Trophoblast cell (in vitro differentiated cells and primary cell): ENCODE measurements around the gene WDR31.

Experiments
- DNase-seq, 2 donors: peaks; one replicate each; pipeline ENCODE4 v3.0.0-alpha.2; 2016
- H2AFZ ChIP-seq: 2 replicates; pipeline ENCODE4 v1.6.1; 2013; ENCODE audit warnings: low read length, moderate library complexity, mild to moderate bottlenecking; ENCODE audit not compliant: insufficient read depth, poor library complexity
- H2AK5ac ChIP-seq: 2 replicates; pipeline ENCODE4 v1.6.1; 2013; ENCODE audit warnings: mild to moderate bottlenecking, low read length
- H2BK120ac ChIP-seq: 2 replicates; pipeline ENCODE4 v1.6.1; 2013; ENCODE audit warnings: low read length, mild to moderate bottlenecking, moderate library complexity; ENCODE audit not compliant: insufficient read depth, poor library complexity
- H2BK12ac ChIP-seq: 2 replicates; pipeline ENCODE4 v1.6.1; 2013; ENCODE audit warnings: mild to moderate bottlenecking, low read length, moderate library complexity
- H2BK5ac ChIP-seq: 2 replicates; pipeline ENCODE4 v1.6.1; 2013; ENCODE audit warnings: low read length, low read depth, moderate library complexity, mild to moderate bottlenecking; ENCODE audit not compliant: poor library complexity
- H3K14ac ChIP-seq: 2 replicates; pipeline ENCODE4 v1.6.1; 2013; ENCODE audit warnings: mild to moderate bottlenecking, low read length
- H3K18ac ChIP-seq: 2 replicates; pipeline ENCODE4 v1.6.1; 2013; ENCODE audit warnings: mild to moderate bottlenecking, low read length
- H3K23ac ChIP-seq: 2 replicates; pipeline ENCODE4 v1.6.1; 2013; ENCODE audit warnings: low read length
- H3K27ac ChIP-seq: 2 replicates; pipeline ENCODE4 v1.5.1; 2013; ENCODE audit warnings: low read depth, mild to moderate bottlenecking, inconsistent platforms, low read length, moderate library complexity
- H3K27me3 ChIP-seq: 2 replicates; pipeline ENCODE4 v1.6.1; 2013; ENCODE audit warnings: inconsistent platforms, mild to moderate bottlenecking, low read length, moderate library complexity; ENCODE audit not compliant: insufficient read depth
- H3K36me3 ChIP-seq, 2 experiments: 1 replicate in 1 of 2; 2 replicates in 1 of 2; pipeline ENCODE4 v1.6.1; 2013; ENCODE audit warnings: low read length in 2 of 2, mild to moderate bottlenecking in 2 of 2, moderate library complexity in 1 of 2; ENCODE audit not compliant: insufficient read depth in 2 of 2, control insufficient read depth in 1 of 2
- H3K4ac ChIP-seq: 2 replicates; pipeline ENCODE4 v1.6.1; 2013; ENCODE audit warnings: low read depth, mild to moderate bottlenecking, low read length, moderate library complexity
- H3K4me1 ChIP-seq, 2 experiments: 1 replicate in 1 of 2; 2 replicates in 1 of 2; pipeline ENCODE4 v1.6.1; 2013; ENCODE audit warnings: low read length in 2 of 2, mild to moderate bottlenecking in 2 of 2, moderate library complexity in 1 of 2; ENCODE audit not compliant: insufficient read depth in 2 of 2, control insufficient read depth in 1 of 2
- H3K4me2 ChIP-seq: 2 replicates; pipeline ENCODE4 v1.6.1; 2013; ENCODE audit warnings: inconsistent platforms, mild to moderate bottlenecking, low read length, moderate library complexity
- H3K4me3 ChIP-seq: 2 replicates; pipeline ENCODE4 v1.5.1; 2013; ENCODE audit warnings: mild to moderate bottlenecking, low read depth, low read length, inconsistent platforms
- H3K79me1 ChIP-seq: one replicate; pipeline ENCODE4 v1.6.1; 2013; ENCODE audit warnings: low read length
- H3K79me2 ChIP-seq: 2 replicates; pipeline ENCODE4 v1.6.1; 2013; ENCODE audit warnings: low read length, mild to moderate bottlenecking; ENCODE audit not compliant: control insufficient read depth, insufficient read depth, poor library complexity
- H3K9ac ChIP-seq: 2 replicates; pipeline ENCODE4 v1.6.1; 2013; ENCODE audit warnings: mild to moderate bottlenecking, low read length
- H3K9me3 ChIP-seq: 2 replicates; pipeline ENCODE4 v1.6.1; 2013; ENCODE audit warnings: low read depth, mild to moderate bottlenecking, control low read depth, inconsistent platforms, low read length; ENCODE audit not compliant: insufficient read depth
- H4K12ac ChIP-seq: 2 replicates; pipeline ENCODE4 v1.6.1; 2013; ENCODE audit warnings: low read depth, mild to moderate bottlenecking, low read length, moderate library complexity
- H4K8ac ChIP-seq: 2 replicates; pipeline ENCODE4 v1.6.1; 2013; ENCODE audit warnings: low read depth, mild to moderate bottlenecking, low read length, moderate library complexity
- H4K91ac ChIP-seq: one replicate; pipeline ENCODE4 v1.6.1; 2013; ENCODE audit warnings: low read depth, mild to moderate bottlenecking, low read length, moderate library complexity
- WGBS: extraction: QIAGEN DNeasy Blood & Tissue Kit; methylation state at CpG from one replicate; pipeline ENCODE4 v1.1.7; 2013; ENCODE audit warnings: missing lambda C conversion rate; ENCODE audit not compliant: insufficient read length, insufficient coverage; ENCODE audit errors: extremely low coverage; 5-methylcytosine and 5-hydroxymethylcytosine counted together

WDR31 gene

DNA sequence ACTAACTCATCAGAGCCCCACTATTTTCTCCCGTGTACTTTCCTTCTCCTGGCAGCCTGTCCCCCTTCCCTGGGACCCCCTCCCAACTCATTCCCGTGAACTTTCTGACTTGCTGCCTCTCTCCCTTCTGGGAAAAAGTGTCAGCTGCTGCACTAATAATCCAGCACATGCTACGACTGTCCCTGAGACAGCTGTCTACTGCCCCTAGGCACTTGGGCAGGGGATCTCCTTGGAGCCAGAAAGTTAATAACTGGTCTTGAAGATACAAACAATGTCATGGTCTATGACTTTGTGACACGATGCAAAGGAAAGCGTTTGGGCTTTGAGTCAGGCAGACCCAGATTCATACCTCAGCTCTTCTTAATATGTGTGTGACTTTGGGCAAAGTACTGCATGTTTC lies 26.8 kb downstream of the WDR31 start:
- Histone ChIP-seq H3K9me3 (no peaks in the 10 kb centered on the region), H3K4me1 (no peaks in the 10 kb centered on the region), H3K36me3 (no peaks in the 10 kb centered on the region), H2BK12ac (no peak overlapping the region), H3K18ac (no peak overlapping the region), H3K9ac (peak overlapping the region; percentile 2), H3K4me2 (no peak overlapping the region), H4K12ac (no peak overlapping the region), H2AFZ (no peak overlapping the region), H2BK120ac (no peak overlapping the region), H3K79me1 (no peaks in the 10 kb centered on the region), H3K27me3 (no peaks in the 10 kb centered on the region), H2AK5ac (no peak overlapping the region), H3K4ac (no peak overlapping the region), H4K8ac (no peak overlapping the region), H3K14ac (no peak overlapping the region), H2BK5ac (no peak overlapping the region), H4K91ac (no peak overlapping the region), H3K27ac (no peak overlapping the region), H3K79me2 (no peaks in the 10 kb centered on the region), H3K4me3 (no peak overlapping the region), H3K23ac (no peak overlapping the region)
- no peak for DNase-seq
- no CpG with 5 or more reads among the region's 5 CpGs for WGBS

DNA sequence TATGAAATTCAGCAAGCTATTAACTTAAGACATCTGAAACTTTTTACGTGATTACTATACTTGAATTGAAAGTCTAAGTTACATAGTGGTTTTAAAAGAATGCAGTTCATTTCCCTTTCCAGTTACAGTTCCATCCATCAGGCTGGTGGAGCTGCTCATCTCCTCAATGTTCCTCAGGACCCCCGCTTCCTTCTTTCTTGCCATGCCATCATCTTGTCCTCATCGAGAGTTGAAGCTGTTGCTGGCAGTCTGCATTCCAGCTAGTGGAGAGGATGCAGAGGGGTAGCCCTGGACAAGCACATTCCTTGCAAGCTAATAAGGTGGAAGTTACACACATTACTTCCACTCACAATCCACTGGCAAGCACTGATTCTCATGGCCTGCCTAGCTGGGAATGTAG lies 28.1 kb downstream of the WDR31 start:
- no peaks in the 10 kb centered on the region for H3K4me1 ChIP-seq
- no peak overlapping the region for H3K9ac ChIP-seq
- no CpG with 5 or more reads among the region's 3 CpGs for WGBS
- H2BK5ac ChIP-seq: no peak overlapping the region
- H2AK5ac ChIP-seq: no peak overlapping the region
- no peak overlapping the region for H3K18ac ChIP-seq
- H3K27ac ChIP-seq: no peak overlapping the region
- H2BK12ac ChIP-seq: no peak overlapping the region
- H3K4me3 ChIP-seq: no peak overlapping the region
- H4K12ac ChIP-seq: no peak overlapping the region
- no peaks in the 10 kb centered on the region for H3K27me3 ChIP-seq
- no peak overlapping the region for H3K4me2 ChIP-seq
- no peak overlapping the region for H2BK120ac ChIP-seq
- H2AFZ ChIP-seq: no peak overlapping the region
- H3K79me2 ChIP-seq: no peaks in the 10 kb centered on the region
- DNase-seq: no peak
- no peak overlapping the region for H4K91ac ChIP-seq
- no peak overlapping the region for H3K23ac ChIP-seq
- no peak overlapping the region for H3K14ac ChIP-seq
- no peaks in the 10 kb centered on the region for H3K36me3 ChIP-seq
- no peaks in the 10 kb centered on the region for H3K9me3 ChIP-seq
- H4K8ac ChIP-seq: no peak overlapping the region
- H3K4ac ChIP-seq: no peak overlapping the region
- no peaks in the 10 kb centered on the region for H3K79me1 ChIP-seq

DNA sequence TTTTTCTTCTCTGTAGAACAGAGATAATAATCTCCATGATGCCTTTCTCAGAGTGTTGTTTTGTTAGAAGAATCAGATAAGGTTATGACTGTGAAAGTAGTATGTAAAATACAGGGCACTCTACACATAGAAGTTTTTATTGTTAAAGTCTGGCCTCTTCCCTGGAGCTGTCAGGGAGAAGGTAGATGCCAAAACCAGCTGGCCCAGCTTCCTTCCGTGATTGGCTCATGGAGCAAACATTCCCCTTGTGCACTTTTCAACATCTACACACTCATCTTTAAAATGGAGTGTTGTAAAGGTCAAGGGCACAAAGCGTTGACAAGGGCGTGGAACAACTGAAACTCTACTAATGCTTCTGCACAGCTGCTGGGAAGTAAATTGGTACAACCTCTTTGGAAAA lies 29.5 kb downstream of the WDR31 start:
- Histone ChIP-seq H3K79me1 (no peaks in the 10 kb centered on the region), H2AK5ac (no peak overlapping the region), H3K18ac (no peak overlapping the region), H3K79me2 (no peaks in the 10 kb centered on the region), H3K36me3 (no peaks in the 10 kb centered on the region), H2BK5ac (no peak overlapping the region), H3K14ac (no peak overlapping the region), H3K27ac (no peak overlapping the region), H3K23ac (no peak overlapping the region), H2BK12ac (no peak overlapping the region), H4K12ac (no peak overlapping the region), H2AFZ (no peak overlapping the region), H4K91ac (no peak overlapping the region), H3K9me3 (no peaks in the 10 kb centered on the region), H3K27me3 (no peaks in the 10 kb centered on the region), H3K4ac (no peak overlapping the region), H4K8ac (no peak overlapping the region), H3K4me2 (no peak overlapping the region), H3K4me3 (no peak overlapping the region), H2BK120ac (no peak overlapping the region), H3K9ac (no peak overlapping the region), H3K4me1 (no peaks in the 10 kb centered on the region)
- DNase-seq: peak in 1 of 2 donors; percentile 55
- WGBS: no CpG with 5 or more reads among the region's 3 CpGs

DNA sequence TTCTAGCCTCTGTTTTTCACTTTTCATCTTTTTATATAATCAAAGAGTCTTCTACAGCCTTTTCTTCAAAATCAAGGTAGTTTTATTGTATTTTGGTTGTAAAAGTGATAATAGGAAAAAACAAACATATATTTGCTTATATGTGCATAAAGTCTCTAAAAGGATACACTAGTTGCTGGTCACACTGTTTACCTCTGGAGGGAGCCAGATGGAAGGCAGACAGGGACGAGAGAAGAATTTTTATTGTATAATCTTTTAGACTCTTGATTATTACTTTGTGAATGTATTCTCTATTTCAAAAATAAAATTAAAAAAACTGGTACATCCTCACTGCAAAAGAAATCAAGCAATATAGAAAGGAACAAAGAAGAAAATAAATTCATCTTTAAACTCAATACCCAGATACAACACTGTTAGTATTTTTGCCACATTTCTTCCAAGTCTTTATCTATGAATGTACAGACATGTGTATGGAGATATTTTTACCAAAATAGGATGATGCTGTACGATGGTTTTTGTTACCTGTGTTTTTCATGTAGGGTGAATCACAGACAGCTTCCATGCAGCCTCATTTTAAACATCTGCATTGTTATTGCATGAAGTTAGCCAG lies 30.8 kb downstream of the WDR31 start:
- no peak overlapping the region for H3K4ac ChIP-seq
- no peaks in the 10 kb centered on the region for H3K36me3 ChIP-seq
- H3K27ac ChIP-seq: no peak overlapping the region
- no CpG with 5 or more reads among the region's 2 CpGs for WGBS
- no peak overlapping the region for H3K18ac ChIP-seq
- H3K4me2 ChIP-seq: no peak overlapping the region
- H3K79me2 ChIP-seq: no peaks in the 10 kb centered on the region
- H2BK5ac ChIP-seq: no peak overlapping the region
- no peak overlapping the region for H2BK120ac ChIP-seq
- no peak overlapping the region for H2AK5ac ChIP-seq
- DNase-seq: peak in 1 of 2 donors; percentile 46
- no peaks in the 10 kb centered on the region for H3K27me3 ChIP-seq
- H3K14ac ChIP-seq: no peak overlapping the region
- no peak overlapping the region for H4K91ac ChIP-seq
- no peak overlapping the region for H3K23ac ChIP-seq
- H4K12ac ChIP-seq: no peak overlapping the region
- no peaks in the 10 kb centered on the region for H3K79me1 ChIP-seq
- no peak overlapping the region for H4K8ac ChIP-seq
- no peaks in the 10 kb centered on the region for H3K4me1 ChIP-seq
- H3K9me3 ChIP-seq: no peaks in the 10 kb centered on the region
- H3K9ac ChIP-seq: no peak overlapping the region
- no peak overlapping the region for H3K4me3 ChIP-seq
- H2AFZ ChIP-seq: no peak overlapping the region
- H2BK12ac ChIP-seq: no peak overlapping the region
